Activated CD4-positive, alpha-beta T cell treated with anti-CD3 and anti-CD28 coated beads, Interleukin-2, amount 10 ng/mL, durations not matched to agents 24 days and 14 days (primary cell): ENCODE results near the gene GPR108. TPM values are rescaled to one million over a fixed set of nuclear protein-coding genes. Genes with fewer than 3 reads are reported as not detected.

Experiments used
- DNase-seq: peaks from one replicate; pipeline ENCODE4 v3.0.0; 2022
- H3K27ac Mint-ChIP-seq: one replicate; pipeline ENCODE4 v1.8.0; 2022; ENCODE audit warnings: mild to moderate bottlenecking, mixed read lengths
- H3K27me3 Mint-ChIP-seq: one replicate; pipeline ENCODE4 v1.8.0; 2022; ENCODE audit warnings: mixed read lengths
- H3K36me3 Mint-ChIP-seq: one replicate; pipeline ENCODE4 v1.8.0; 2022; ENCODE audit warnings: low read depth, mild to moderate bottlenecking, mixed read lengths
- H3K4me1 Mint-ChIP-seq: one replicate; pipeline ENCODE4 v1.8.0; 2021; ENCODE audit warnings: mixed read lengths
- H3K4me3 Mint-ChIP-seq: one replicate; pipeline ENCODE4 v1.8.0; 2022; ENCODE audit warnings: mild to moderate bottlenecking, moderate library complexity, mixed read lengths
- H3K9me3 Mint-ChIP-seq: one replicate; pipeline ENCODE4 v1.8.0; 2021; ENCODE audit warnings: mixed read lengths
- intact Hi-C: fragments of 100-400 bp; cut with micrococcal nuclease; formaldehyde crosslinking; loops from one replicate; pipeline ENCODE4 v1.15.1; 2023
- total RNA-seq: library from RNA; stranded (reverse); gene quantifications from 2 replicates; pipeline ENCODE4 v1.2.3, GENCODE V29; 2022

GPR108 gene
- total RNA-seq, 1 donor from 2014 or later = 97.7 TPM

DNA sequence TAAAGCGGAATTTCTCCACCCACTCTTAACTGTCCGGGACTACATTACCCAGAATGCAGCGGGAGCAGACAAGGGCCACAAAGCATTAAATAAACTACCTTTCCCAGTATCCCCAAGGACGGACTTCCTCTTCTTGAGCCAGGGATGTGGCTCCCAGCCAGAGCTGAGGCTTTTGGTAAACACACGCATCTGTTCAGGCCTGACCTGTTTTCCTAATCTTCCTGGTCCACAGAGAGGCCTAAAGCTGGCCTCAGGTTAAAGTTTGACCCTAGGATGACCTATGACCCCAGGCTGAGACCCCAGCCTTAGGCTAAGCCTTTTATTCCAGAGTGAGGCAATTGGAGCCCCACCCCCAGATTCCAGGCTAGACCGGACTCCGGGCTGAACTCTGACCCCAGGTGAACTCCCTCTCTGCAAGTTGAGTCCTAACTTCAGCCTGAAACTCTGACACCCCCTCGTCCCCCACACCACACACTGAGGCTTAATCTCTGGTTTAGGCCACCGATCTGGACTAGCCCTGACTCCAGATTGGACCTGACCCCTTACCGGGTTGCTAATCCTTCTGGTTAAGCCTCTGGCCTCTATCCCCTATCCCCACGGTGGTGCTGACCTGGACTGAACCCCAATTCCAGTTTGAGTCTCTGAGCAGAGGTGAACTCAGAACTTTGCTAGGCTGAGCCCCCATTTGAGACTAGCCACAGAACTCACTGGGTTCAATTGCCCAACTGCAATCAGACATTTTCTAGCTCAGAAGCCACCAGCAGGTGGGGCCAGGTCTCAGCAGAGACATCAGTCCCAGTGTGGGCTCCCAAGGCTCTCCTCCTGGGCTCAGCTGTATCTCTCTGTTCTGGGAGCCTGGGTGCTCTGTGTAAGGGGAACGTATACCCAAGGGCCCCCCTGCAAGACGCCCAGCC is 750 bp upstream of the GPR108 start:
- Mint-ChIP-seq H3K36me3 (peaks cover 26% of the 10 kb centered on the region), H3K4me1 (peaks cover 36% of the 10 kb centered on the region), H3K27me3 (no peaks in the 10 kb centered on the region), H3K27ac (peak overlapping the region; percentile 99), H3K4me3 (peak overlapping the region; percentile 98), H3K9me3 (no peaks in the 10 kb centered on the region)
- intact Hi-C loops = loop anchor here (1.0 to 5.0 kb wide), 11 partner anchors 15 to 1204 kb away; partner anchors contain the start of genes ALKBH7, PET100, SH2D3A and TIMM44
- peak; percentile 93 for DNase-seq

DNA sequence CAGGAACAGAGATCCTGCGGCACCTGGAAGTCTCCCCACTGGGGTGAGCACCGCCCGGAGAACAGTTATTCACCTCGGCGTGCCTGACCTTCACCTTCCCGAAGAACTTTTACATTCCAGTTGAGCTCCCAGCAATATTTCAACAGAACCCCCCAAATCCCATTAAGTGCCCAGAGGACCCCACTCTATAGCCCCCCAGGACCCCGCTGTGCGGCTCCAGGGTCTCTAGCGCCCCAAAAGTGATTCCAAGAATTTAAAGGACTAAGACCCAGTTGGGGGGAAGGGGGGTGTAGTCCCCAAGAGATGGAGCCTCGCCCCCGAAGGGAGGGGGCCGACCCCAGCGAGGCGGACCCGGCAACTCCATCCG is 480 bp downstream of the GPR108 start:
- H3K9me3 Mint-ChIP-seq = no peaks in the 10 kb centered on the region
- peaks cover 27% of the 10 kb centered on the region for H3K36me3 Mint-ChIP-seq
- no peaks in the 10 kb centered on the region for H3K27me3 Mint-ChIP-seq
- H3K4me1 Mint-ChIP-seq = peaks cover 39% of the 10 kb centered on the region
- H3K4me3 Mint-ChIP-seq = peak overlapping the region; percentile 98
- intact Hi-C loops = loop anchor here (1.0 to 5.0 kb wide), 9 partner anchors 62 to 1205 kb away; partner anchors contain the start of genes ALKBH7, PET100, TIMM44 and TNFSF9
- DNase-seq = no peak
- H3K27ac Mint-ChIP-seq = peak overlapping the region; percentile 99

DNA sequence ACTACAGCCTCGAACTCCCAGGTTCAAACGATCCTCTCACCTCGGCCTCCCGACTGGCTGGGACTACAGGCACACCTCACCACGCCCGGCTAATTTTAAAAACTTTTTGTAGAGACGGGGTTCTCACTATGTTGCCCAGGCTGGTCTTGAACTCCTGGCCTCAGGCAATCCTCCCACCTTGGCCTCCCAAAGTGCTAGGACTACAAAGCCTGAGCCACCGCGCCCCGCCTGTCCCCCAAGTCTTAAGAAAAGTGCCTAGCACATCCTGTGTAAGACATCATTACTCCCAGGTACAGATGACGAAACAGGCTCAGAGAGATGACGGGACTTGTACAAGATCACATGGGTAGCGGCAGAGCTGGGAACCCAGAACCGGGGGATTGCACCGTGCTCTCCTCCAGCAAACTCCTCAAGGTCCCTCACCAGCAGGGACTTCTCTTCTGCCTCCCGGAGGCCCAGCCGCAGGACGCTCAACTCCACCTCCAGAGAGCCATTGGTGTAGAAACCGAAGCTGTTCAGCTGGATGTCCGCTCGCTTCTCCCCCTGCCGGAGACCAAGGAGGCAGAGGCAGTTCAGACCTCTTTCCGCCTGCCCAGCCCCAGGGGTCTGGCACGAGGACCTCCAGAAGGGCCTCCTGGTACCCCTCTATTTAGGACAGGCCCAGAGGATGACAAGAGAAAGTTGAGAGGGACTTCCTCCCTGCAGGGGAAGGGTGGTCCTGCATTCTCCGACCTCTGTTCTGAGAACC is 1.0 kb downstream of the GPR108 start:
- no peaks in the 10 kb centered on the region for H3K27me3 Mint-ChIP-seq
- H3K36me3 Mint-ChIP-seq = peaks cover 30% of the 10 kb centered on the region
- intact Hi-C loops = loop anchor here (1.0 to 5.0 kb wide), 8 partner anchors 62 to 1206 kb away; partner anchors contain the start of genes ALKBH7, PET100, TIMM44 and TNFSF9
- H3K4me1 Mint-ChIP-seq = peaks cover 35% of the 10 kb centered on the region
- no peaks in the 10 kb centered on the region for H3K9me3 Mint-ChIP-seq
- H3K27ac Mint-ChIP-seq = peak overlapping the region; percentile 99
- DNase-seq = peak; percentile 92
- H3K4me3 Mint-ChIP-seq = peak overlapping the region; percentile 98

DNA sequence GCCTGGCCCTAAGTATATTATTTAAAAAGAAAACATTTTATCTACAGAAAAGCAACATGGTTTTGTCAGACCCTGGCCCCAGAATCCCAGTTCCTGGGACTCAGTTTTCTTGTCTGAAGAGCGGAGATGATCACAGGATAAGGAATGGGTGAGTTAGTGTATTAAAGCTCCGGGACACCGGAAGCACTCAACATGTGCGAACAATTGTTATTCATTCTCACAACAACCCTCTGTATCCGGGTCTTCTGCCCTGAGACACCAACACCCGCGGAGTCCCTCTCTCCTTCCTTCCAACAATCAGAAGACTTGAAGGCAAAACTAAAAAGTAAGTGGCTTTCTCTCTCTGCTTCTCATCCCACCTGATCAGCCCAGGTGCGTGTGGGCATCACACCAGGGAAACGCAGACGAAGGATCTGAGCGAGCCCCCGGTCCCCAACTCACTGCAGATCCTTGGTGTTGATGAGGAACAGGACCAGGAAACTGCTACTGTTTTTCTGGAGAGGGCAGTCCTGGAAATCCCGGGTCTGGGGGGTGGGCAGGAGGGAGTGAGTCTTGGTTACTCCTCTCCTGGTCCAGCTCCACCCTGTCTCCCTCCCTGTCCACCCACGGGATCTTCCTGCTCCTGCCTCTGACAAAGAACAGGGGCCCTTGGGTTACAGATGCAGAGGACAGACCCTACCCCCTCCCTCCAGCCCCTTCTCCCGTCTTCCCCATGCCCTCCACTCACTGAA is 2.0 kb downstream of the GPR108 start:
- H3K27me3 Mint-ChIP-seq = no peaks in the 10 kb centered on the region
- peak overlapping the region; percentile 99 for H3K27ac Mint-ChIP-seq
- H3K36me3 Mint-ChIP-seq = peaks cover 30% of the 10 kb centered on the region
- intact Hi-C loops = loop anchor here (5.0 kb wide), 3 partner anchors 203 to 1207 kb away; partner anchors contain the start of genes PET100, TIMM44, TNFSF9 and XAB2
- peak overlapping the region; percentile 98 for H3K4me3 Mint-ChIP-seq
- peaks cover 30% of the 10 kb centered on the region for H3K4me1 Mint-ChIP-seq
- DNase-seq = no peak
- H3K9me3 Mint-ChIP-seq = no peaks in the 10 kb centered on the region

DNA sequence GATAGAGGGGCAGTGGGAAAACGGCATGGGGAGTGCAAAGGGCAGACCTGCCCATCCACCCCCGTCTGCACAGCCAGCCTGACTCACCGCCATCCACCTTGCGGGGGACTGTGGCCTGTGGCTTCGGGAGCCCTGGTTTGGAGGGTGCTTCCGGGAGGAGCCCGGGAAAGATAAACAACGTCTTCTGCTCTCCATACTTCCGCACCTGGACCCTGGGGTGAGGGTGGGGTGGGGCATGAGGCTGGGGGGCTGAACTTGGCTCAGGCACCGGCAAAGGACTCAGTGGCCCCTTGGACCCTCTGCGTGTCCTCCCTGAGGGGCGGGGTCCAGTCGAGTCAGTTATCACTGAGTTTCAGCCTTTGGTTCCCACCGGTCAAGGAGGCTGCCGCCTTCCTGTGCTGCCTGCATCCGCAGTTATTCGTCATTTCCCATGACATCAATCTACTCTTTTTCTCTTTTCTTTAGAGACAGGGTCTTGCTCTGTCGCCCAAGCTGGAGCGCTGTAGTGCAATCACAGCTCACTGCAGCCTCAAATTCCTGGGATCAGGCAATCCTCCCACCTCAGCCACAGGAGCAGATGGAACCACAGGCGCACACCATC is 3.2 kb downstream of the GPR108 start:
- intact Hi-C loops = no loop called here
- no peak overlapping the region for H3K4me3 Mint-ChIP-seq
- DNase-seq = no peak
- H3K27ac Mint-ChIP-seq = no peak overlapping the region
- H3K27me3 Mint-ChIP-seq = no peaks in the 10 kb centered on the region
- peaks cover 29% of the 10 kb centered on the region for H3K4me1 Mint-ChIP-seq
- H3K9me3 Mint-ChIP-seq = no peaks in the 10 kb centered on the region
- H3K36me3 Mint-ChIP-seq = peaks cover 39% of the 10 kb centered on the region

DNA sequence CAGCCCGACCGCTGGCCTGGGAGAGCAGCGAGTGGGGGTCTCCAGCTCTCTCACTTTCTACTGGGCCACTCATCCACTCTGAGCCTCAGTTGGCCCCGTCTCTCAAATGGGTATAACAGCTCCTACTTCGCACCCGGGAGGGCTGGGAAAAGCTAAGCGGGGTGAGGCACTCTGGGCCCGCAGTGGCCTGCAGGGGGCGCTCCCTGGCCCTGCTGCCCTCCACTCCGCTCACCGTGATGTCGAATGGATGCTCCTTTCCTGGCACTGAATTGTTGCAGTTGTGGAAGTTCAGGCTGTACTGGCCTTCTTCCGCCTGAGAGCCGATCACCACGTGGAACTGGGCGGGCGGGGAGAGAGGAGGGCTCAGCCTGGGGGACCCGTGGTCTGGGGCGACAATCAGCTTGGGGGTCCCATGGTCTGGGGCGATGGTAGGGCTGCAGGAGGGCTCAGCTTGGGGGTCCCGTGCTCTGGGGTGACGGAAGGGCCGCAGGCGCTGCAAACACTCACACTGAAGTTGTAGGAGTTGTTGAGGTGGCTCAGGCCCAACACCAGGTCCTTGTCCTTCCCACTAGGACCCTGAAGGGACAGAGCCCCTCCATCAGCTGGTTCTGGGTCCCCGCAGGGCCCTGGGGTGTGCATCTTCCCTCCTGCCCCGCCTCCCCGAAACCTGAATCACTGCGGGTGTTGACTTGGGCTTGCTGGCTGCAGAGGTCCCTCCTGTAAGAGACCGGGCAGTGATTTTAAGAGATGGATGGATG is 3.9 kb downstream of the GPR108 start:
- no peak overlapping the region for H3K4me3 Mint-ChIP-seq
- H3K36me3 Mint-ChIP-seq = peaks cover 39% of the 10 kb centered on the region
- no peaks in the 10 kb centered on the region for H3K9me3 Mint-ChIP-seq
- peaks cover 24% of the 10 kb centered on the region for H3K4me1 Mint-ChIP-seq
- DNase-seq = no peak
- H3K27ac Mint-ChIP-seq = no peak overlapping the region
- intact Hi-C loops = no loop called here
- no peaks in the 10 kb centered on the region for H3K27me3 Mint-ChIP-seq

DNA sequence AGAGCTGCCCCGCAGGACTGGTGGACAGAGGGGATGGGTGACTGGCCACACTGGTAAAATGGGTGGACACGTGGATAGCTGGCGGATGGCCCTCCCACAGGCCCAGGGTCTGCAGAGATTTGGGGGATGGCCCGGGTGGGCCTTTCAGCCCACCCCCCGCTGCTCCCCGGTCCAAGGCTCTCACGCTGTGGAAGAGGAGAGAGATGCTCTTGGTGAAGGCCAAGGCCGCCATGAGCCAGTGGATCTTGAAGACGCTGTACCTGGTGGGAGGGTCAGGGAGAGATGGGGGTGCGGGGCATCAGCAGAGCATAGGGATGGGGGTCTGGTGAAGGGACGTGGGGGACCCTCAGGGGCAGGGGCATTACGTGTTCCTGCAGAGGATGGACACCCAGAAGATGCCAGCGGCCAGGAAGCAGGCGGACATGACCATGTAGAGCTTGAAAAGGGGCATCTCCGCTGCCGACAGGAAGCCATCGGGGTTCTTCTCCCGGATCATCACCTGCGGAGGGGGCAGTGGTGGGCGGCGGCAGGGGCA is 4.5 kb downstream of the GPR108 start:
- Mint-ChIP-seq H3K9me3 (no peaks in the 10 kb centered on the region), H3K4me1 (peaks cover 20% of the 10 kb centered on the region), H3K4me3 (no peak overlapping the region), H3K27ac (no peak overlapping the region), H3K36me3 (peaks cover 39% of the 10 kb centered on the region), H3K27me3 (no peaks in the 10 kb centered on the region)
- intact Hi-C loops = no loop called here
- DNase-seq = no peak

DNA sequence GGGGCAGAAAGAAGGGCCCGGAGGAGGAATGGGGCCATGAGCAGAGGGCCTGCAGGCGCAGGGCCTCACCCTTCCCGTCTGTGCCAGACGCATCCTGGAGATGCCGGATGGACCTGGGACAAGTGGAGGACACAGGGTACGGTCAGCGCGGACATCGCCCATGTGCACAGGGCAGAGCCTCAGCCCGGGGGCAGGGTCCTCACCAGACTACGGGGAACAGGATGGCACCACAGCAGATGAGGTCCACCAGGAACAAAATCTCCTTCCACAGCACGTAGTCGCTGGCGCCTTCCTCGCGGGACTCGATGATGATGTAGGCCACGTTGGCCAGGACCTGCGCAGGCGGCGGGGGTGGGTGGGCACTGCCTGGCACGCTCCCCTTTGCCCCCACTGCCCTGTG is 5.6 kb downstream of the GPR108 start:
- H3K4me3 Mint-ChIP-seq = no peak overlapping the region
- peaks cover 15% of the 10 kb centered on the region for H3K4me1 Mint-ChIP-seq
- intact Hi-C loops = no loop called here
- DNase-seq = no peak
- no peak overlapping the region for H3K27ac Mint-ChIP-seq
- H3K27me3 Mint-ChIP-seq = no peaks in the 10 kb centered on the region
- no peaks in the 10 kb centered on the region for H3K9me3 Mint-ChIP-seq
- peaks cover 35% of the 10 kb centered on the region for H3K36me3 Mint-ChIP-seq

DNA sequence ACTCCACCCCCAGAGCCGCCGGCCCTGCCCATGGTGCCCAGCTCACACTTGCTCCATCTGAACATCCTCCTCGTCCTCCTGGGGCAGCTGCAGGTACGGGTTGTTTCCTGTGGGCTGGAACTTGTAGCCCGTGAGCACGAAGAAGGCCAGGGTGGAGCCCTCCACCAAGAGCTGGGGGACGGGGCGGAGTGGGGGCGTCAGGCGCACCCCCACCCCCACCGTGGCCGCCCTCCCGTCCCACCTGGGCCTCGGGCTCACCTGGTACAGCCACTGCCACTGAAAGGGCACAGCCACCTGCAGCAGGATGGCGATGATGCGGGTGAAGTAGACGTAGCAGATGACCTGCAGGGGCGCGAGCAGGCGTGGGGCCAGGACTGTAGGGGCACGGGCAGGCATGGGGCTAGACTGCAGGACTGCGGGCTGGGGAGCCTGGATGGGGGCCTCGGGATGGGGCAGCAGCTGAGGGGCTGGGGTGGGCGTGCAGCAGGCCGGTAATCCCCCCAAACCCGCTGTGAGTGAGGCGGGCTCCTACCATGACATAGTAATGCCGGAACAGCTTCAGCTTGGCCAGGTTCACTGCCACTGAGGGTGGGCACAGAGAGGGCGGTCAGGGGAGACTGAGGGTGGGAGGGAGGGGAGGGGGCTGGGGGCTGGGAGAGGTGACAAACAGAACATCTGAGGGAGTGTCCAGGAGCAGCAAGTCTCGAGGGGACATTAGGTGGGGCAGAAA is 6.3 kb downstream of the GPR108 start:
- H3K27me3 Mint-ChIP-seq = no peaks in the 10 kb centered on the region
- H3K4me3 Mint-ChIP-seq = no peak overlapping the region
- intact Hi-C loops = no loop called here
- DNase-seq = no peak
- no peak overlapping the region for H3K27ac Mint-ChIP-seq
- peaks cover 32% of the 10 kb centered on the region for H3K36me3 Mint-ChIP-seq
- H3K9me3 Mint-ChIP-seq = no peaks in the 10 kb centered on the region
- peaks cover 12% of the 10 kb centered on the region for H3K4me1 Mint-ChIP-seq

DNA sequence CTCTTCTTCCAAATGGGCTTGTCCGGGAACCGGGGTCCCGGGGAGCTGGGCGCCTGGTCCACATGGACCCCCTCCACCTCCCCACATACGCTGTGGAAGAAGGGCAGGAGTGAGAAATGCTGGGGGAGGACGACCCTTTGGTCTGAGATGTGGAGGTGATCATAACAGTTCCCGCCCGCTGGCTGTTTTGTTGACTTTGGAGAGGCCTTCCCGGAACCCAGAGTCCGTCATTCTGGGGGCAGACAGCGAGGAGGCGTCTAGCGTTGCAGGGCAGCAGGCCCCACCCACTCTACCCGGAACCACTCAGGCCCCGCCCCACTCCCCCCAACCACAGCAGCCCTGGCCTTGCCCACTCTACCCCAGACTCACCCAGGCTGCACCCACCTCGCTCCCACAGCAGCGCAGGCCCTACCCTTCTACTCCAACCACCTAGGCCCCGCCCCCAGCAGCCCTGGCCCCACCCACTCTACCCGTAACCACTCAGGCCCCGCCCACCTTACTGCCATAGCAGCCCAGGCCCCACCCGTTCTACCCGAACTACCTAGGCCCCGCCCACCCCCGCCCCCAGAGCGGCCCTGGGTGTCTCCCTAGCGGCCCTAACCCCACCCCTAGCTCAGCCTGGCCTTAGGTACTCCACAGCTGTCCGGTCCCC is 7.1 kb downstream of the GPR108 start:
- Mint-ChIP-seq H3K27ac (no peak overlapping the region), H3K27me3 (no peaks in the 10 kb centered on the region), H3K9me3 (no peaks in the 10 kb centered on the region), H3K4me1 (peaks cover 7% of the 10 kb centered on the region), H3K36me3 (peaks cover 26% of the 10 kb centered on the region), H3K4me3 (no peak overlapping the region)
- intact Hi-C loops = no loop called here
- DNase-seq = peak; percentile 76

DNA sequence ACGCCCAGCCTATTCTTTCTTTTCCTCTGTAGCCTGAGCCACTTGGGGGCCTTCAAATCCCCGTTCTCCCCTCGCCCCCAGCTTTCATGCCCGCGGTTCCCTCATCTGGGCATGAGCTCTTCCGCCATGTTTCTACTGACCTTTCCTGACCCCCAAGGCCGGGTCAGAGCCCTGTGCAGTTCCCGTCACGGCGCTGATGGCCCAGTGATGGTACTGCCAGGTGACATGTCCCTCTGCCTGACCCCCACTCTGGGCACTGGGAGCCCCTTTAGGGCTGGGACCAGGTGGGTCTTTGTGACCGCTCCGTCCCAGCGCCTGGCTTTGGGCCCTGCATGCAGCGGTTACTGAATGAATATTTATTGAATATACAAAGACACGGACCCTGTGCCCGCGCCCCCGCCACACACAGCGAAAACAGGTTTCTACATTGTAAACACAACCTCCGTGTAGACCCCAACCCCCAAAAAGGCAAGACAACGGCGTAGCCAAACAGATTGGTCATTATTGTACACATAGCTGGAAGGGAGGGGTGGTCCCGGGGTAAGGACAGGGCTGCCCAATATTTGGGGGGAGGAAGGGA is 7.7 kb downstream of the GPR108 start:
- no peak for DNase-seq
- no peak overlapping the region for H3K27ac Mint-ChIP-seq
- H3K4me3 Mint-ChIP-seq = no peak overlapping the region
- H3K4me1 Mint-ChIP-seq = peaks cover 7% of the 10 kb centered on the region
- H3K27me3 Mint-ChIP-seq = no peaks in the 10 kb centered on the region
- intact Hi-C loops = no loop called here
- H3K9me3 Mint-ChIP-seq = no peaks in the 10 kb centered on the region
- H3K36me3 Mint-ChIP-seq = peaks cover 26% of the 10 kb centered on the region
